Motor neuron (in vitro differentiated cells): ENCODE data around the gene ACSL5. TPM values are rescaled to one million over a fixed set of nuclear protein-coding genes. Genes with fewer than 3 reads are reported as not detected.
"Not testable (repeated sequence)": the region's sequence is repeated elsewhere in the genome, so short reads cannot be mapped to it uniquely, and the experiment has no call there.

Source experiments
- ATAC-seq, 8 experiments: fragments of 200-7000 bp; cut with Tn5 transposase; replicated peaks in 6 of 8; 2 replicates each; pipeline ENCODE4 v1.8.0; 2021; ENCODE audit warnings: mild to moderate bottlenecking in 8 of 8, moderate library complexity in 8 of 8
- H3K27ac ChIP-seq, 2 donors: fragments of 250-450 bp; sonication (Bioruptor Pico); 2 replicates each; pipeline ENCODE4 v1.9.0; 2021; ENCODE audit warnings: antibody characterized with exemption in 2 of 2, mild to moderate bottlenecking in 2 of 2, moderate library complexity in 1 of 2
- H3K4me1 ChIP-seq, 2 donors: fragments of 250-450 bp; sonication (Bioruptor Pico); replicated peaks in 1 of 2; 2 replicates each; pipeline ENCODE4 v1.6.1; 2021; ENCODE audit warnings: antibody characterized with exemption in 2 of 2, mild to moderate bottlenecking in 2 of 2, moderate library complexity in 1 of 2
- H3K4me3 ChIP-seq, 5 donors: fragments of 250-450 bp; sonication (Bioruptor Pico); 2 replicates each; pipeline ENCODE4 v1.9.0; 2021; ENCODE audit warnings: antibody characterized with exemption in 5 of 5, mild to moderate bottlenecking in 5 of 5, moderate library complexity in 4 of 5
- WGBS, 10 experiments: fragments of 450-650 bp; shearing (Covaris generic); methylation state at CpG; one replicate each; pipeline ENCODE4 v1.0.0; 2022; 5-methylcytosine and 5-hydroxymethylcytosine counted together
- in situ Hi-C, 9 experiments: fragments of 400-800 bp; cut with MboI; loops; one replicate each; pipeline ENCODE4 v1.15.0; 2021; ENCODE audit warnings: low sequenced_read_pairs in 9 of 9, low pct_unique_long_range_greater_than_20kb in 2 of 9; ENCODE audit not compliant: unreplicated experiment in 9 of 9
- total RNA-seq, 8 experiments: library from RNA; unstranded; fragments of 300-600 nt; gene quantifications; 2 replicates each; pipeline versions ENCODE4 v1.2.3 to v1.2.4, GENCODE V29; 2022

Gene ACSL5
- total RNA-seq, 8 experiments from 2014 or later = 0.08 to 6.9 (median 0.88) TPM

DNA sequence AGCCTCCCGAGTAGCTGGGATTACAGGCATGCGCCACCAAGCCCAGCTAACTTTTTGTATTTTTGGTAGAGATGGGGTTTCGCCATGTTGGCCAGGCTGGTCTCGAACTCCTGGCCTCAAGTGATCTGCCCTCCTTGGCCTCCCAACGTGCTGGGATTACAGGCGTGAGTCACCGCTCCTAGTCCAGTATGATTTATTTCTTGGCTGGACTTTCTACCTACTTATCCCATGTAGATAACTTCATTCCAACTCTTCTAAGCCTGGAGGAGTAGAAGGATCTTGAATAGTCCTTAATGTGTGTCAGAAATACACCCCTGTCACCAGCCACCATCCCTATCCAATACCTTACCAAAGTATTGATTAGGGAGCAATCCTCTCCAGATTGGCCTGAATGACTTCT is 14.1 kb downstream of the ACSL5 start:
- H3K4me1 ChIP-seq, ATAC-seq, in situ Hi-C loops, H3K4me3 ChIP-seq, H3K27ac ChIP-seq: not testable (repeated sequence)
- 50 to 94% (median 86%) methylated on average over 1 to 7 of the region's 7 CpGs; no CpG with 5 or more reads in 3 of the 10 experiments for WGBS, 10 experiments

DNA sequence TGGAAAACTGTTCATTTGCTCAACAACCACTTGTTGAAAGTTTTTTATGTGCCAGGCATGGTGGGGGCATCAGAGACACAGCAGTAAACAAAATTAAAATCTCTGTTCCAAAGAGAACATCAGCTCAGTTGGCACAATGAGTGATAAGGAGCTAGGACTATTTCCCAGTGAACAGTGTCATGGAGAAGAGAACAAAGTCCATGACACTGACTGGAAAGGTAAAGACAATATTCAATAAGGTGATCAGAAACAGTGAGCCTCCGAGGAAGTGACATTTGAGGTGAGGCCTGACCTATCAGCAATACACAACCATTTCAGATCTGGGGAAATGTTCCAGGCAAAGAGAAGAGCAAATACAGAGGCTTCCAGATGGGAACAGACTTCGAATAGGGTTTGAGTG is 14.6 kb downstream of the ACSL5 start:
- WGBS, 10 experiments = 0 to 91% (median 59%) methylated on average over 1 to 2 of the region's 2 CpGs
- H3K4me3 ChIP-seq = no peak overlapping the region
- in situ Hi-C loops = no loop called here
- no peak overlapping the region for H3K27ac ChIP-seq
- ATAC-seq = no peak
- peaks cover 0 to 7% of the 10 kb centered on the region in 2 donors for H3K4me1 ChIP-seq

DNA sequence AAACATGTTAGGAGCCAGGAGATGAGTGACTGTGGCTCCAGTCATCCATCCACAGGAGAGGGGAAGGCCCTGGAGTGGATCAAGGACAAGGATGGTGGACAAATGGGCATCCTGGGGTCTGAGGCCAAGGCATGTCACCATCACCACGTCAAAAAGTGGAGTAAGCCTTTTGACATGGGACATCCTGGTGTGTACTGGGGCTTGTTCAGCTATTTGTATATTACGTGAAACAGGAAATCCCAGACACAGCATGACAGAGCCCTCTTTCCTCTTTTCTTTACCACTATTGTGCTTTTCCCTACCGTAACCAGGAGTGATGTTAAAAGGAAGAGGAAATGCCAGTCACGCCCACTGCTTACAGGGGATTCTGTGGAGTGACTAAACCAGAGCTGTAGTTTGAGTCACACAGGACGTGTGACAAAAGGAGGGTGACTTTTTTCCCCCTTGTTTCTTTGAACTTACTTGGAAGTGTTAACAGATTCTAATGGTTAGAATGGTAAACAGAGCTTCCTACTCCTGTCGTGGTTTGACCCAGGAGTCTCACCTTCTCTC is 15.4 kb downstream of the ACSL5 start:
- ATAC-seq = peak in 4 of 8 experiments; percentile 35 to 81 (median 62)
- no peak overlapping the region for H3K4me3 ChIP-seq
- WGBS, 10 experiments = 0 to 75% (median 51%) methylated on average over 1 to 5 of the region's 6 CpGs; no CpG with 5 or more reads in 1 of the 10 experiments
- in situ Hi-C loops = no loop called here
- no peak overlapping the region for H3K27ac ChIP-seq
- H3K4me1 ChIP-seq = peaks cover 0 to 7% of the 10 kb centered on the region in 2 donors

DNA sequence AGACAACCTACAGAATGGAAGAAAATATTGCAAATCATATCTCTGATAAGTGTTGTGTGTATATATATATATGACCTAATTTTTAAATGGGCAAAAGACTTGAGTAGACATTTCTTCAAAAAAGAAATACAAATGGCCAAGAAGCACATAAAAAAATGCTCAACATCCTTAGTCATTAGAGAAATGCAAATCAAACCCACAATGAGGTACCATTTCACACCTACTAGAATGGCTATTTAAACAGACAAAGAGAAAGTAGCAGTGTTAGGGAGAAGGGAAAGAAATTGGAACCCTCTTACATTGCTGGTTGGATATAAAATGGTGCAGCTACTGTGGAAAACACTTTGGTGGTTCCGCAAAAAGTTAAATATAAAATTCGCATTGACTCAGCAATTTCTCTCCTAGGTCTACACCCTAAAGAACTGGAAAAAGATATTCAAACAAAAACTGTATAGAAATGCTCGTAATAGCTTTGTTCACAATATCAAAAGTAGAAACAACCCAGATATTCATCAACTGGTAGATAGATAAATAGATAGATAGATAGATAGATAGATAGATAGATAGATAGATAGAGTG is 16.3 kb downstream of the ACSL5 start:
- in situ Hi-C loops = no loop called here
- WGBS, 10 experiments = 70 to 100% (median 94%) methylated on average over 2 to 3 of the region's 3 CpGs
- peaks cover 0 to 6% of the 10 kb centered on the region in 2 donors for H3K4me1 ChIP-seq
- no peak overlapping the region for H3K4me3 ChIP-seq
- H3K27ac ChIP-seq = no peak overlapping the region
- ATAC-seq = no peak

DNA sequence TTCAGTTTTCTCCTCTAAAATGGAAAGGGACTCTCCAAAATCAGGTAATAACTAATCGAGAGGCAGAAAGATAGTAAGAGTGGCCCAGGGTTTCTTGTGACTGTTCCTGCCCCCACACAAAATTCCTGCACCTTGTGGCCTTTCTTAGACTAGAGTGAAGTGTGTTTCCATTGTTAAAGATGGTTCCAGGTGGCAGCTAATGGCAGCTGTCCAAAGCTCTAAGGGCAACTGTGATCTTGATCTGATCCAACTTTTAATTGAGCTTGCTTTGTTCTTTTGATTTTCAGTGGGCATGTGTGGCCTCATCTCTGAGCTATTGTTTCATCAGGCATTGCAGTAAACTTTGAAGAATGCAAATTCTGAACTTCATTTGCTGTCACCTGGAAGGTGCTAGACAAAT is 19.4 kb downstream of the ACSL5 start:
- Histone ChIP-seq H3K4me3 (no peak overlapping the region), H3K4me1 (no peaks in the 10 kb centered on the region), H3K27ac (no peak overlapping the region)
- in situ Hi-C loops = no loop called here
- ATAC-seq = no peak
- 80 to 100% (median 88%) methylated on average over 1 of the region's 1 CpG; no CpG with 5 or more reads in 5 of the 10 experiments for WGBS, 10 experiments

DNA sequence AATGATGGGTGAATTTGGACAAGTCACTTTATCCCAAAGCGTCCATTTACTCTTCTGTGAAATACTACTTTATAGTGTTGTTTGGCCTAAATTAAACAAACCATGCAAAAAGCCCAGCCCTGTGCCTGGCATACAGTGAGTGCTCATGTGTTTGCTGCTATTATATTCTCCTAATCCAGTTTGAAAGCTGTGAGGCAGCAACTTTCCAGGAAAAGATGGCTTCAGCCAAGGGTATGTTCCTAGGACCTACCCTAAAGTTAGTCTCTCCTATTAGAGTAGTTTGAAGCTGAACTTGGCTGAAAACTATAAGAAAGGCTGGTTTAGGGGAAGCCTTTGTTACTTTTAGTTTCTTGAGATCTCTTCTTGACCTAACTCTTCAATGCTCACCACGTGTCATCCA is 19.9 kb downstream of the ACSL5 start:
- WGBS, 10 experiments = 22 to 100% (median 61%) methylated on average over 1 to 2 of the region's 2 CpGs; no CpG with 5 or more reads in 2 of the 10 experiments
- H3K4me1 ChIP-seq = no peaks in the 10 kb centered on the region
- ATAC-seq = no peak
- no peak overlapping the region for H3K27ac ChIP-seq
- H3K4me3 ChIP-seq = no peak overlapping the region
- in situ Hi-C loops = no loop called here

DNA sequence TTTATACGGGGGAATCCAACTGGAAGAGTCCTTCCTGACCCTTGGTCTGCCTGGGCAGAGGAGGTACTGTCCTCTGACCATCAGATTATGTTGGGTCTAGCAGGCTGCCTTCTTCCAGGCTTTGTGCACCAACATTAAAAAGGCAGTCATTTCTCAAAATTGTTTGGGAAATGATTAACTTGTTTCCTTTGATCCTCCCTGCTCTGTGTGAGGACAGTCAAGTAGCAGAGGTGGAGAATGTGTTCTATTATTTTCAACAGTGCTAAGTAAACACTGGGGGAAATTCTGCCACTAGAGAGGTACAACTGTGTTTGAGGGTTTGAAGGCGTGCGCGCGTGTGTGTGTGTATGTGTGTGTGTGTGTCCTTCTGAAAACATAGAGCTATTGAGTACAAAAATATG is 20.6 kb downstream of the ACSL5 start:
- in situ Hi-C loops = no loop called here
- H3K4me3 ChIP-seq = no peak overlapping the region
- no peak for ATAC-seq
- 25 to 100% (median 78%) methylated on average over 1 to 4 of the region's 5 CpGs; no CpG with 5 or more reads in 2 of the 10 experiments for WGBS, 10 experiments
- H3K27ac ChIP-seq = no peak overlapping the region
- H3K4me1 ChIP-seq = no peaks in the 10 kb centered on the region

DNA sequence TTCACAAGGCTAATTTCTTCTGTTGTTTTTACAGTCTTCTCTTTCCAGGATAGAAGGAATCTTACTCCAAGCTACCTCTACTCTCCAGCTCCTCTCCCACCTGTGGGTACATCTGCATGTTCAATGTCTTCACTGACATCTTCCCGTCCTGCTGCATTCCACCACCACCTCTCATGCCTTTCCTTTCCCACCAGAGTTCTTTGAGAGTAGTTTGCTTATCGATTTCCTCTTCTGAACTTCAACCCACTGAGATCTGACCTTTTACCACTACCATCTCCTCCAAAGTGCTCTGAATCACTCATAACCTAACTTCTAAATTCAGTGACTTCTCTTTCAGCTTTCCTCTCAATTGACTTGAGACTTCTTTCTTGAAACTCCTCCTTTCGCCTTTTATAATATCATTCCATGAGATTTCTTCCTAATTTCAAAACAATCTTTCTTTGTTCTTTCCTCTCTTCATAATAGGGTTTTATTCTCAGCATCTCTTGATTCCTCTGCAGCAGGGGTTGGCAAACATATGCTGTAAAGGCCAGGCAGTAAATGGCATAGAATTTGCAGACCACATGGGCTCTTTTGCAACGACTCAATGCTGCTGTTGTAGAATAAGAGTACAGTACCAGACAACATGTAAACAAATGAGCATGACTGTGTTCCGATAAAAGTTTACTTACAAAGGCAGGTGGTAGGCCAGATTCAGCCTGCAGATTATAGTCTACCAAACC is 22.1 kb downstream of the ACSL5 start:
- 37 to 90% (median 70%) methylated on average over 2 to 5 of the region's 5 CpGs for WGBS, 10 experiments
- H3K4me1 ChIP-seq = no peaks in the 10 kb centered on the region
- in situ Hi-C loops = no loop called here
- ATAC-seq = no peak
- no peak overlapping the region for H3K4me3 ChIP-seq
- H3K27ac ChIP-seq = no peak overlapping the region

DNA sequence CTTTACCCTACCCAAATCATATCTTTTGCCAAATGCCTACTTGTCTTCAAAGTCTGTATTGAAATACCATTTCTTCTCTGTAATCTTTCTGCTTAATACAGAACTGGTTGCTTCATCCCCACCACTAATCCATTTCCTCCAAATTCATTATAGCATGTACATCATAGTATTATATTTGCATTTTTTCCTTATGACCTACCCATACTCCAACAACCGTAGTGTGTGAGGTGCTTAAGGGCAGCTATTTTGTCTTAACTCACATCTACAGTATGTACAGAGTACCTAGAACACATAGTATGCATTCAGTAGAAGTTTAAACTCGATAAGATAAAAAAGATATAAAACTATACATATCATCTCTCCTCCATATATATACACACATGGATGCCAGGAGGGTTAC is 23.7 kb downstream of the ACSL5 start:
- Histone ChIP-seq H3K4me1 (no peaks in the 10 kb centered on the region), H3K4me3 (no peak overlapping the region), H3K27ac (no peak overlapping the region)
- WGBS, 10 experiments = 47 to 100% (median 83%) methylated on average over 1 to 2 of the region's 2 CpGs; no CpG with 5 or more reads in 1 of the 10 experiments
- no peak for ATAC-seq
- in situ Hi-C loops = no loop called here

DNA sequence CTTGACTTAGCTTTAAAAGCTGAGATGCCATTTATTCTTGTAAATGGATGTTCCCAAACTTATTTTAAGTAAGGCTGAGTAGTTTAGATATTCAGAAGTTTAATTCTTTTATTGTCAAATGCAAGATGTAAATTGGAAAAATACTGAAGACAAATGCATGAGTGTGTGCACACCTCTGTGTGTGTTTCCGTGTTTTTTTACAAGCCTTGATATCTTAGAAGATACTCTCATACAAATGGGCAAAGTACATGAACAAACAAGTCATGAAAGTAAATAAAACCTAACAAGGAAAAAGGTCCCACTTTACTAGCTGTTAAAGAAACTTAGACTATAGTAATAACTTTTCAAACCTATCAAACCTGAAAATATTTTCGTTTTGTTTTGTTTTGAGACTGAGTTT is 29.0 kb downstream of the ACSL5 start:
- WGBS, 10 experiments = 33 to 84% (median 67%) methylated on average over 1 to 2 of the region's 2 CpGs; no CpG with 5 or more reads in 1 of the 10 experiments
- H3K4me3 ChIP-seq = no peak overlapping the region
- H3K27ac ChIP-seq = no peak overlapping the region
- H3K4me1 ChIP-seq = no peaks in the 10 kb centered on the region
- in situ Hi-C loops = no loop called here
- no peak for ATAC-seq

DNA sequence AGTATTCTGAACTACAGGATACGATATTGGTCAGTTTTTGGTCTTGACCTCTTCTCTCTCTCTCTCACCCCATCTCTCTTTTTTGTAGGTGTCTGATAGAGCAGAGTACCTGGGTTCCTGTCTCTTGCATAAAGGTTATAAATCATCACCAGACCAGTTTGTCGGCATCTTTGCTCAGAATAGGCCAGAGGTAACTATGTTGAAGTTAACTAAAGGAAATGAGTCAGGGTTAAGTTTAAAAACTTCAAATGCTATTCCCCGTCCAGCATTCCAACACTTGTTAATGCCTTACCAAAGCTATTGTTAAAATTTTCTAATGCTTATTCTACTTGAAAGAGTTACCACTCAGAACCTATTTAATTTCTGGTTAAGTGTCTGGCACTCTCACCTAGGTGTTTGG is 30.7 kb downstream of the ACSL5 start:
- 53 to 82% (median 75%) methylated on average over 1 to 3 of the region's 3 CpGs; no CpG with 5 or more reads in 2 of the 10 experiments for WGBS, 10 experiments
- no peak overlapping the region for H3K27ac ChIP-seq
- H3K4me1 ChIP-seq = no peaks in the 10 kb centered on the region
- no peak for ATAC-seq
- H3K4me3 ChIP-seq = no peak overlapping the region
- in situ Hi-C loops = no loop called here

DNA sequence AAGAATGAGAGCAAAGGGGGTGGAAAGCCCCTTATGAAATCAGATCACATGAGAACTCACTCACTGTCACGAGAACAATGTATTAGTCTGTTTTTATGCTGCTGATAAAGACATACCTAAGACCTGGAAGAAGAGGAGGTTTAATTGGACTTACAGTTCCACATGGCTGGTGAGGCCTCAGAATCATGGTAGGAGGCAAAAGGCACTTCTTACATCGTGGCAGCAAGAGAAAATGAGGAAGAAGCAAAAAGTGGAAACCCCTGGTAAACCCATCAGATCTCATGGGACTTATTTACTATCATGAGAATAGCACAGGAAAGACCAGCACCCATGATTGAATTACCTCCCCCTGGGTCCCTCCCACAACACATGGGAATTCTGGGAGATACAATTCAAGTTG is 32.9 kb downstream of the ACSL5 start:
- H3K4me3 ChIP-seq, ATAC-seq, H3K4me1 ChIP-seq, in situ Hi-C loops, H3K27ac ChIP-seq: not testable (repeated sequence)
- 17 to 80% (median 67%) methylated on average over 1 to 2 of the region's 2 CpGs; no CpG with 5 or more reads in 1 of the 10 experiments for WGBS, 10 experiments

DNA sequence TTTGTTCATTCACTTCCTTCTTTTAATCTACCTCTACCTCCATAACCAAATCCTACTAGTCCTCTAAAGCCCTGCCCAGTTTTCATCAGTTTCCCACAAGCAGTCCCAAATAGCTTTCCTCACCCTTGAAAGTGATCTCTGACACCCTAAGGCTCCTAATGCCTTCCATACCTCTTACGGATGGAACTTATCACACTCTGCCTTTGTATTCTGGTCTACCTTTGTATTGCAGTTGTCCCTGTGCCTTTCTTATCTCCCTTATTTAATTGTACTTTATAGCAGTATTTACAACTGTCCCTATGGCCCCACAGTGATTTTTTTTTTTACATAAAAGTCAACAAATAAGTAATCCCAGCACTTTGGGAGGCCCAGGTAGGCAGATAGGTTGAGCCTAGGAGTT is 33.8 kb downstream of the ACSL5 start:
- no peak overlapping the region for H3K4me3 ChIP-seq
- ATAC-seq = no peak
- WGBS, 10 experiments = 50 to 100% (median 88%) methylated on average over 1 of the region's 1 CpG; no CpG with 5 or more reads in 3 of the 10 experiments
- no peaks in the 10 kb centered on the region for H3K4me1 ChIP-seq
- in situ Hi-C loops = no loop called here
- H3K27ac ChIP-seq = no peak overlapping the region
